H1 (cell line): ENCODE measurements around the gene GBGT1. TPM values are rescaled to one million over a fixed set of nuclear protein-coding genes. Genes with fewer than 3 reads are reported as not detected.

ENCODE experiments used
- CTCF ChIA-PET: fragments of 300-600 bp; sonication (Branson Sonifier 250); formaldehyde crosslinking; loops from one replicate; lab custom pipeline; 2021; ENCODE audit not compliant: partially characterized antibody; lab: Charles Lee
- POLR2A ChIA-PET: fragments of 300-600 bp; sonication (Branson Sonifier 250); formaldehyde crosslinking; loops from one replicate; lab custom pipeline; 2021; ENCODE audit warnings: inconsistent platforms; ENCODE audit not compliant: partially characterized antibody; lab: Charles Lee
- DNase-seq, 2 experiments: peaks; one replicate each; pipeline versions ENCODE4 v3.0.0 to v3.0.0-alpha.2; 2010 to 2022; ENCODE audit warnings: low spot score in 2 of 2, low read depth in 1 of 2, mixed read lengths in 1 of 2
- FAIRE-seq: peaks from 2 replicates; lab custom pipeline; 2011; peaks lifted over from hg19 to GRCh38; lab: Jason Lieb, UNC
- H2AFZ ChIP-seq: 2 replicates; pipeline ENCODE4 v1.8.1; 2012; ENCODE audit warnings: low read length, inconsistent platforms
- H2AK5ac ChIP-seq: 2 replicates; pipeline ENCODE4 v1.6.1; 2013; ENCODE audit warnings: low read depth, low read length
- H2BK120ac ChIP-seq: replicated peaks from 2 replicates; pipeline ENCODE3; 2013; ENCODE audit warnings: low read depth, low read length, inconsistent platforms
- H2BK12ac ChIP-seq: 2 replicates; pipeline ENCODE4 v1.6.1; 2013; ENCODE audit warnings: low read depth, low read length
- H2BK15ac ChIP-seq: 2 replicates; pipeline ENCODE4 v1.6.1; 2013; ENCODE audit warnings: low read length
- H2BK20ac ChIP-seq: 2 replicates; pipeline ENCODE4 v1.6.1; 2013; ENCODE audit warnings: low read length
- H2BK5ac ChIP-seq: 2 replicates; pipeline ENCODE4 v1.6.1; 2013; ENCODE audit warnings: low read depth, low read length
- H3K14ac ChIP-seq: 2 replicates; pipeline ENCODE4 v1.6.1; 2013; ENCODE audit warnings: inconsistent platforms; ENCODE audit not compliant: insufficient read length
- H3K18ac ChIP-seq: 2 replicates; pipeline ENCODE4 v1.6.1; 2013; ENCODE audit warnings: low read length; ENCODE audit errors: extremely low read depth
- H3K23ac ChIP-seq: 2 replicates; pipeline ENCODE4 v1.6.1; 2013; ENCODE audit warnings: inconsistent platforms; ENCODE audit not compliant: insufficient read length
- H3K23me2 ChIP-seq: 2 replicates; pipeline ENCODE4 v1.6.1; 2013; ENCODE audit warnings: low read depth, low read length
- H3K27ac ChIP-seq: 2 replicates; pipeline ENCODE4 v1.6.1; 2011; ENCODE audit warnings: low read depth, low read length, inconsistent platforms
- H3K27me3 ChIP-seq, 4 experiments: replicated peaks in 1 of 4; 1 replicate in 1 of 4; 2 replicates in 3 of 4; pipeline versions ENCODE4 v1.6.1 to v1.8.1; 2011 to 2013; ENCODE audit warnings: low read length in 3 of 4, mild to moderate bottlenecking in 3 of 4, inconsistent platforms in 2 of 4, mixed read lengths in 2 of 4, moderate library complexity in 1 of 4; ENCODE audit not compliant: control insufficient read depth in 3 of 4, insufficient read depth in 3 of 4; ENCODE audit errors: extremely low read depth in 1 of 4
- H3K36me3 ChIP-seq, 4 experiments: 2 replicates each; pipeline versions ENCODE4 v1.6.1 to v1.8.1; 2011 to 2013; ENCODE audit warnings: mild to moderate bottlenecking in 4 of 4, low read length in 3 of 4, moderate library complexity in 2 of 4, control low read depth in 1 of 4, inconsistent platforms in 1 of 4; ENCODE audit not compliant: insufficient read depth in 4 of 4, control insufficient read depth in 2 of 4
- H3K4ac ChIP-seq: replicated peaks from 2 replicates; pipeline ENCODE3; 2013; ENCODE audit warnings: low read length, low read depth, mixed read lengths, inconsistent platforms; ENCODE audit not compliant: insufficient read length
- H3K4me1 ChIP-seq, 4 experiments: replicated peaks in 1 of 4; 1 replicate in 1 of 4; 2 replicates in 3 of 4; pipeline versions ENCODE4 v1.6.1 to v1.8.1; 2011 to 2013; ENCODE audit warnings: low read length in 3 of 4, inconsistent platforms in 2 of 4, mixed read lengths in 1 of 4; ENCODE audit not compliant: insufficient read depth in 4 of 4, control insufficient read depth in 3 of 4
- H3K4me2 ChIP-seq, 2 experiments: 2 replicates each; pipeline versions ENCODE4 v1.6.1 to v1.8.1; 2011 to 2013; ENCODE audit warnings: low read depth in 2 of 2, low read length in 2 of 2, control low read depth in 1 of 2, inconsistent platforms in 1 of 2, mild to moderate bottlenecking in 1 of 2; ENCODE audit not compliant: insufficient read depth in 1 of 2
- H3K4me3 ChIP-seq, 4 experiments: fragments of 200-600, 300-600 bp in 1 of 4; sonication (generic), shearing (Covaris generic), sonication (Bioruptor Twin) in 1 of 4; 2 replicates each; pipeline versions ENCODE4 v1.5.1 to v1.8.1; 2011 to 2016; ENCODE audit warnings: low read length in 4 of 4, low read depth in 3 of 4, control low read depth in 2 of 4, inconsistent platforms in 2 of 4, mild to moderate bottlenecking in 2 of 4, mixed read lengths in 1 of 4, moderate library complexity in 1 of 4; ENCODE audit not compliant: insufficient read depth in 2 of 4; ENCODE audit errors: extremely low read depth in 1 of 4
- H3K56ac ChIP-seq: replicated peaks from 2 replicates; pipeline ENCODE3; 2013; ENCODE audit warnings: low read depth, mild to moderate bottlenecking, mixed read lengths, low read length, inconsistent platforms; ENCODE audit not compliant: insufficient read length
- H3K79me1 ChIP-seq: 2 replicates; pipeline ENCODE4 v1.6.1; 2013; ENCODE audit warnings: low read depth, low read length, control low read depth
- H3K79me2 ChIP-seq, 2 experiments: 2 replicates each; pipeline versions ENCODE4 v1.6.1 to v1.8.1; 2012 to 2013; ENCODE audit warnings: low read length in 2 of 2, mild to moderate bottlenecking in 2 of 2, inconsistent platforms in 1 of 2; ENCODE audit not compliant: insufficient read depth in 2 of 2, control insufficient read depth in 1 of 2
- H3K9ac ChIP-seq, 4 experiments: replicated peaks in 1 of 4; 1 replicate in 1 of 4; 2 replicates in 3 of 4; pipeline versions ENCODE4 v1.6.1 to v1.8.1; 2011 to 2013; ENCODE audit warnings: low read depth in 3 of 4, low read length in 3 of 4, control low read depth in 2 of 4, mild to moderate bottlenecking in 2 of 4, moderate library complexity in 2 of 4, inconsistent platforms in 1 of 4; ENCODE audit errors: extremely low read depth in 1 of 4
- H3K9me3 ChIP-seq, 2 experiments: 2 replicates each; pipeline versions ENCODE4 v1.6.1 to v1.8.1; 2012 to 2013; ENCODE audit warnings: mild to moderate bottlenecking in 2 of 2, moderate library complexity in 2 of 2, control low read depth in 1 of 2, inconsistent platforms in 1 of 2, low read depth in 1 of 2, low read length in 1 of 2, mixed read lengths in 1 of 2; ENCODE audit not compliant: insufficient read depth in 2 of 2
- H4K20me1 ChIP-seq, 2 experiments: replicated peaks in 1 of 2; 2 replicates each; pipeline versions ENCODE3 to v1.8.1; 2011 to 2013; ENCODE audit warnings: inconsistent platforms in 2 of 2, low read length in 2 of 2, mild to moderate bottlenecking in 1 of 2; ENCODE audit not compliant: insufficient read depth in 2 of 2, control insufficient read depth in 1 of 2
- H4K5ac ChIP-seq: 2 replicates; pipeline ENCODE4 v1.6.1; 2013; ENCODE audit warnings: low read length, low read depth, mixed read lengths, inconsistent platforms; ENCODE audit not compliant: insufficient read length
- H4K8ac ChIP-seq: 2 replicates; pipeline ENCODE4 v1.8.0; 2013; ENCODE audit warnings: mild to moderate bottlenecking, moderate library complexity, low read length, inconsistent platforms; ENCODE audit not compliant: insufficient read depth; ENCODE audit errors: extremely low read depth
- H4K91ac ChIP-seq: replicated peaks from 2 replicates; pipeline ENCODE3; 2013; ENCODE audit warnings: low read length, mixed read lengths, inconsistent platforms; ENCODE audit not compliant: insufficient read length
- CHD2 ChIP-seq: IDR thresholded peaks from 2 replicates; pipeline ENCODE4 v1.6.1; 2012; ENCODE audit warnings: low read length, improper control_type of control experiment
- EZH2 ChIP-seq: fragments of 200-600 bp; sonication (generic); IDR thresholded peaks from 2 replicates; pipeline ENCODE4 v1.7.1; 2012; ENCODE audit warnings: low read depth, mild to moderate bottlenecking, moderate library complexity, low read length, inconsistent platforms; ENCODE audit not compliant: severe bottlenecking
- HDAC6 ChIP-seq: IDR thresholded peaks from one replicate; pipeline ENCODE4 v1.7.1; 2012; ENCODE audit warnings: low read depth, mild to moderate bottlenecking, inconsistent platforms, low read length, moderate library complexity
- NRF1 ChIP-seq: IDR thresholded peaks from 2 replicates; pipeline ENCODE4 v1.6.1; 2011; ENCODE audit warnings: mild to moderate bottlenecking, low read depth, low read length, improper control_type of control experiment
- POLR2AphosphoS5 ChIP-seq: IDR thresholded peaks from 2 replicates; pipeline ENCODE4 v1.6.1; 2011; ENCODE audit warnings: low read depth, low read length
- SIN3A ChIP-seq, 2 experiments: IDR thresholded peaks in 1 of 2; conservative IDR thresholded peaks in 1 of 2; 2 replicates each; pipeline ENCODE4 v1.6.1; 2011 to 2012; ENCODE audit warnings: low read length in 2 of 2, improper control_type of control experiment in 1 of 2, low read depth in 1 of 2, mild to moderate bottlenecking in 1 of 2
- TAF7 ChIP-seq: optimal IDR thresholded peaks from 2 replicates; pipeline ENCODE3; 2011; ENCODE audit warnings: low read depth, mild to moderate bottlenecking, inconsistent platforms, low read length, moderate library complexity, borderline replicate concordance
- WGBS, 2 experiments: shearing (Covaris generic) in 1 of 2; methylation state at CpG; one replicate each; pipeline versions ENCODE4 v1.1.6 to v1.1.7; 2013 to 2015; ENCODE audit warnings: low lambda C conversion rate in 2 of 2, mixed read lengths in 2 of 2, inconsistent platforms in 1 of 2, low coverage in 1 of 2, missing lambda C conversion rate in 1 of 2; ENCODE audit not compliant: insufficient replicate concordance in 2 of 2, insufficient coverage in 1 of 2, insufficient read length in 1 of 2; ENCODE audit errors: extremely low coverage in 1 of 2, missing lambda C conversion rate in 1 of 2; 5-methylcytosine and 5-hydroxymethylcytosine counted together
- polyA plus RNA-seq, 7 experiments: library from polyadenylated mRNA; depleted of rRNA in 3 of 7; stranded (reverse) in 5 of 7; unstranded in 2 of 7; fragments of >200 nt in 5 of 7; fragments of 200-250 nt in 2 of 7; gene quantifications; 1 replicate in 5 of 7; 2 replicates in 1 of 7; 4 replicates in 1 of 7; pipeline versions ENCODE4 v1.2.1 to v1.2.3, GENCODE V29; 2011 to 2013; ENCODE audit warnings: missing spikeins in 2 of 7, mixed read lengths in 2 of 7
- total RNA-seq: library from RNA; stranded (reverse); fragmentation: NEBNext Ultra II Directional; extraction: Animal tissue kit (Norgen Biotek cat#: 25700); gene quantifications from 2 replicates; pipeline ENCODE4 v1.2.1, GENCODE V29; 2021

The GBGT1 gene
- total and polyA plus RNA-seq, 2 of the 8 experiments (the other 6 are each of a cell fraction or from before 2014, with no cell fraction given): 7.1 to 9.7 TPM

- TF ChIP-seq SIN3A (conservative IDR thresholded peaks at IDR 0.05 in 1 of 2, IDR thresholded peaks at IDR 0.05 in 1 of 2; ENCODE audit: low read depth in 1 of 2, low read length in 2 of 2) (no peak), NRF1 (no peak), HDAC6 (no peak), TAF7 (no peak), EZH2 (no peak), POLR2AphosphoS5 (no peak), CHD2 (no peak)
- Histone ChIP-seq H3K56ac (no peak overlapping the region), H2AK5ac (peak overlapping the region; percentile 84; the same call in 1 of the 2 replicates), H3K23me2 (peaks cover 13% of the 10 kb centered on the region; the same call in 1 of the 2 replicates), H3K27ac (no peak overlapping the region), H3K23ac (no peak overlapping the region), H3K4ac (no peak overlapping the region), H3K4me3 (no peak overlapping the region), H2BK12ac (0 out of 2 replicates have a peak overlapping the region, but pooled peaks have one; percentile 50), H2AFZ (no peak overlapping the region), H3K79me1 (no peaks in the 10 kb centered on the region), H3K79me2 (no peaks in the 10 kb centered on the region), H2BK20ac (no peak overlapping the region), H2BK15ac (no peak overlapping the region), H2BK120ac (no peak overlapping the region), H4K5ac (no peak overlapping the region), H3K27me3 (peaks cover 0 to 48% (median 33%) of the 10 kb centered on the region in 4 experiments; a peak in 5 of 7 replicates), H3K9ac (no peak overlapping the region), H2BK5ac (no peak overlapping the region), H3K4me1 (peaks cover 0 to 17% (median 7%) of the 10 kb centered on the region in 4 experiments; a peak in 6 of 7 replicates), H3K14ac (no peak overlapping the region), H3K9me3 (no peaks in the 10 kb centered on the region), H3K4me2 (peak overlapping the region; percentile 41 to 76; a peak in 2 of 4 replicates), H4K8ac (no peak overlapping the region), H4K20me1 (peaks cover 40 to 47% of the 10 kb centered on the region in 2 experiments), H4K91ac (no peak overlapping the region), H3K36me3 (no peaks in the 10 kb centered on the region), H3K18ac (no peak overlapping the region)
- DNase-seq (no peak), FAIRE-seq (no peak)
- ChIA-PET POLR2A (interaction anchor here (1.1 to 3.4 kb wide), 3 partner anchors 23 to 29 kb away, joined by 3 to 13 read pairs (median 3); no protein-coding TSS in a partner anchor), CTCF (interaction anchor here (0.6 to 19.3 kb wide), 11 partner anchors 9 to 105 kb away, joined by 3 to 337 read pairs (median 4); no protein-coding TSS in a partner anchor)
- 82% methylated on average over 20 of the region's 21 CpGs; no CpG with 5 or more reads in 1 of the 2 experiments for WGBS, 2 experiments
Measured at GRCh38 chr9:133119103-133119845, 44.4 kb downstream of the GBGT1 start.
